IMR-90 (cell line): ENCODE measurements around the gene PTPN4. TPM values are rescaled to one million over a fixed set of nuclear protein-coding genes. Genes with fewer than 3 reads are reported as not detected.

ENCODE experiments used
- ATAC-seq: fragments of 200-7000 bp; cut with Tn5 transposase; 2 replicates; pipeline ENCODE4 v1.9.1; 2020; ENCODE audit warnings: low read depth, mild to moderate bottlenecking, moderate library complexity
- BruUV-seq: library from RNA; stranded (reverse); fragments of 400-500 nt; replicated peaks from 2 replicates; lab custom pipeline; 2021; lab: Mats Ljungman, UMichigan
- CTCF ChIA-PET: fragments of 300-600 bp; formaldehyde crosslinking; extraction: SDS; loops from one replicate; lab custom pipeline; 2021; ENCODE audit warnings: antibody characterized with exemption; lab: Yijun Ruan, JAX
- POLR2A ChIA-PET: fragments of 300-600 bp; sonication (Branson Sonifier 250); formaldehyde crosslinking; loops from one replicate; lab custom pipeline; 2022; ENCODE audit warnings: antibody characterized with exemption; ENCODE audit not compliant: unreplicated experiment; lab: Charles Lee
- DNase-seq: peaks from one replicate; pipeline ENCODE4 v3.0.0; 2013
- H2AFZ ChIP-seq: replicated peaks from 2 replicates; pipeline ENCODE3; 2013; ENCODE audit warnings: low read length, mild to moderate bottlenecking; ENCODE audit not compliant: poor library complexity
- H2AK5ac ChIP-seq: 2 replicates; pipeline ENCODE4 v1.6.1; 2013; ENCODE audit warnings: low read depth, low read length, inconsistent platforms
- H2AK9ac ChIP-seq: replicated peaks from 2 replicates; pipeline ENCODE3; 2013; ENCODE audit warnings: mild to moderate bottlenecking, low read depth, low read length, moderate library complexity; ENCODE audit not compliant: poor library complexity
- H2BK120ac ChIP-seq: 2 replicates; pipeline ENCODE4 v1.6.1; 2013; ENCODE audit warnings: low read depth, low read length, inconsistent platforms
- H2BK15ac ChIP-seq: 3 replicates; pipeline ENCODE4 v1.6.1; 2013; ENCODE audit warnings: low read depth, low read length, inconsistent platforms
- H2BK20ac ChIP-seq: 2 replicates; pipeline ENCODE4 v1.6.1; 2013; ENCODE audit warnings: low read depth, mild to moderate bottlenecking, inconsistent platforms, low read length, moderate library complexity
- H2BK5ac ChIP-seq: 2 replicates; pipeline ENCODE4 v1.6.1; 2013; ENCODE audit warnings: mild to moderate bottlenecking, low read depth, low read length, inconsistent platforms; ENCODE audit not compliant: poor library complexity, severe bottlenecking
- H3K14ac ChIP-seq: replicated peaks from 2 replicates; pipeline ENCODE4 v1.6.1; 2013; ENCODE audit warnings: low read depth, low read length, inconsistent platforms
- H3K18ac ChIP-seq: 2 replicates; pipeline ENCODE4 v1.6.1; 2013; ENCODE audit warnings: low read depth, low read length, control low read depth
- H3K23ac ChIP-seq: 2 replicates; pipeline ENCODE4 v1.6.1; 2013; ENCODE audit warnings: low read depth, low read length, inconsistent platforms
- H3K27ac ChIP-seq: 2 replicates; pipeline ENCODE4 v1.5.1; 2013; ENCODE audit warnings: mild to moderate bottlenecking, control low read depth, low read length; ENCODE audit not compliant: insufficient read depth
- H3K27me3 ChIP-seq: 2 replicates; pipeline ENCODE4 v1.6.1; 2013; ENCODE audit warnings: low read length; ENCODE audit not compliant: control insufficient read depth, insufficient read depth
- H3K36me3 ChIP-seq: 2 replicates; pipeline ENCODE4 v1.6.1; 2013; ENCODE audit warnings: low read length, mixed read lengths; ENCODE audit not compliant: control insufficient read depth, insufficient read depth
- H3K4ac ChIP-seq: 2 replicates; pipeline ENCODE4 v1.6.1; 2013; ENCODE audit warnings: low read depth, low read length, inconsistent platforms
- H3K4me1 ChIP-seq: 2 replicates; pipeline ENCODE4 v1.6.1; 2013; ENCODE audit warnings: low read length, mixed read lengths; ENCODE audit not compliant: control insufficient read depth, insufficient read depth
- H3K4me2 ChIP-seq: 2 replicates; pipeline ENCODE4 v1.6.1; 2013; ENCODE audit warnings: low read depth, mild to moderate bottlenecking, control low read depth, low read length, moderate library complexity
- H3K4me3 ChIP-seq: 2 replicates; pipeline ENCODE4 v1.5.1; 2013; ENCODE audit warnings: low read depth, mild to moderate bottlenecking, control low read depth, low read length, moderate library complexity; ENCODE audit not compliant: insufficient read depth
- H3K56ac ChIP-seq: 2 replicates; pipeline ENCODE4 v1.6.1; 2013; ENCODE audit warnings: low read length, inconsistent platforms; ENCODE audit not compliant: insufficient read depth; ENCODE audit errors: extremely low read depth
- H3K79me1 ChIP-seq, 2 experiments: 2 replicates each; pipeline ENCODE4 v1.6.1; 2013; ENCODE audit warnings: low read length in 2 of 2, inconsistent platforms in 1 of 2, low read depth in 1 of 2
- H3K9ac ChIP-seq: 2 replicates; pipeline ENCODE4 v1.6.1; 2013; ENCODE audit warnings: low read depth, low read length, control low read depth
- H3K9me1 ChIP-seq: 2 replicates; pipeline ENCODE4 v1.6.1; 2013; ENCODE audit warnings: low read length, inconsistent platforms; ENCODE audit not compliant: insufficient read depth
- H3K9me3 ChIP-seq: 2 replicates; pipeline ENCODE4 v1.6.1; 2013; ENCODE audit warnings: low read length; ENCODE audit not compliant: control insufficient read depth, insufficient read depth
- H4K20me1 ChIP-seq: 2 replicates; pipeline ENCODE4 v1.6.1; 2013; ENCODE audit warnings: low read length, inconsistent platforms; ENCODE audit not compliant: insufficient read depth
- H4K5ac ChIP-seq: 2 replicates; pipeline ENCODE4 v1.6.1; 2013; ENCODE audit warnings: mild to moderate bottlenecking, low read depth, low read length, control low read depth
- H4K8ac ChIP-seq, 2 experiments: 2 replicates each; pipeline ENCODE4 v1.6.1; 2013; ENCODE audit warnings: low read depth in 2 of 2, low read length in 2 of 2, control low read depth in 1 of 2, inconsistent platforms in 1 of 2
- H4K91ac ChIP-seq: 2 replicates; pipeline ENCODE4 v1.6.1; 2013; ENCODE audit warnings: low read depth, low read length, inconsistent platforms; ENCODE audit not compliant: insufficient read depth
- BHLHE40 ChIP-seq: fragments of 150-350 bp; IDR thresholded peaks from 2 replicates; pipeline ENCODE4 v1.6.1; 2016; ENCODE audit warnings: mild to moderate bottlenecking, low read depth, low read length
- CEBPB ChIP-seq: IDR thresholded peaks from 2 replicates; pipeline ENCODE4 v1.6.1; 2012; ENCODE audit warnings: low read depth, low read length, improper control_type of control experiment
- CTCF ChIP-seq: conservative IDR thresholded peaks from 2 replicates; pipeline ENCODE4 v1.5.1; 2012; ENCODE audit warnings: mild to moderate bottlenecking, low read depth, low read length, improper control_type of control experiment
- ELK1 ChIP-seq: fragments of 150-350 bp; IDR thresholded peaks from 2 replicates; pipeline ENCODE4 v1.6.1; 2016; ENCODE audit warnings: low read depth, mild to moderate bottlenecking, low read length, moderate library complexity, borderline replicate concordance
- FOS ChIP-seq: fragments of 150-350 bp; IDR thresholded peaks from 2 replicates; pipeline ENCODE4 v1.6.1; 2016; ENCODE audit warnings: low read depth, low read length
- MAZ ChIP-seq: IDR thresholded peaks from 2 replicates; pipeline ENCODE4 v1.6.1; 2012; ENCODE audit warnings: low read depth, mild to moderate bottlenecking, low read length, improper control_type of control experiment, moderate library complexity, borderline replicate concordance
- MXI1 ChIP-seq: IDR thresholded peaks from 2 replicates; pipeline ENCODE4 v1.6.1; 2012; ENCODE audit warnings: low read depth, mild to moderate bottlenecking, low read length, moderate library complexity, borderline replicate concordance
- POLR2A ChIP-seq: IDR thresholded peaks from 2 replicates; pipeline ENCODE4 v1.6.1; 2012; ENCODE audit warnings: mild to moderate bottlenecking, low read depth, low read length
- RCOR1 ChIP-seq: IDR thresholded peaks from 2 replicates; pipeline ENCODE4 v1.6.1; 2012; ENCODE audit warnings: mild to moderate bottlenecking, low read length, improper control_type of control experiment; ENCODE audit not compliant: insufficient replicate concordance
- RFX5 ChIP-seq: IDR thresholded peaks from 2 replicates; pipeline ENCODE4 v1.8.0; 2012; ENCODE audit warnings: low read depth, mild to moderate bottlenecking, low read length, moderate library complexity
- SMC3 ChIP-seq: fragments of 150-350 bp; IDR thresholded peaks from 2 replicates; pipeline ENCODE4 v1.6.1; 2016; ENCODE audit warnings: low read depth, mild to moderate bottlenecking, antibody characterized with exemption, low read length, moderate library complexity
- USF2 ChIP-seq: fragments of 150-350 bp; IDR thresholded peaks from 2 replicates; pipeline ENCODE4 v1.6.1; 2017; ENCODE audit warnings: mild to moderate bottlenecking, antibody characterized with exemption, low read length, low read depth
- WGBS, 2 experiments: methylation state at CpG; one replicate each; pipeline versions ENCODE4 v1.1.5 to v1.1.7; 2013; ENCODE audit warnings: missing lambda C conversion rate in 2 of 2; ENCODE audit not compliant: insufficient read length in 1 of 2; ENCODE audit errors: extremely low coverage in 2 of 2; 5-methylcytosine and 5-hydroxymethylcytosine counted together
- dilution Hi-C: fragments of 300-500 bp; cut with HindIII; formaldehyde crosslinking; loops from one replicate; pipeline ENCODE4 v1.14.3; 2018; ENCODE audit warnings: low sequenced_read_pairs; ENCODE audit not compliant: unreplicated experiment
- in situ Hi-C: fragments of 300-500 bp; cut with MboI; formaldehyde crosslinking; loops from 3 replicates; pipeline ENCODE4 v1.14.3; 2019; ENCODE audit warnings: low sequenced_read_pairs, inconsistent platforms, mixed read lengths
- intact Hi-C: fragments of 100-400 bp; cut with micrococcal nuclease; formaldehyde crosslinking; loops from 2 replicates; pipeline ENCODE4 v1.10.0; 2022
- polyA plus RNA-seq, 3 experiments: library from polyadenylated mRNA; depleted of rRNA; stranded (reverse); fragments of >200 nt; gene quantifications; 2 replicates each; pipeline ENCODE4 v1.2.3, GENCODE V29; 2012; ENCODE audit warnings: low replicate concordance in 1 of 3
- total RNA-seq: library from RNA; depleted of rRNA; stranded (reverse); fragments of >200 nt; gene quantifications from 2 replicates; pipeline ENCODE4 v1.2.3, GENCODE V29; 2012

Gene PTPN4
- total and polyA plus RNA-seq, 2 of the 4 experiments (the other 2 are of a cell fraction) = 2.9 to 19.2 TPM

- Histone ChIP-seq H2AFZ (no peak overlapping the region), H2AK5ac (no peak overlapping the region), H3K56ac (no peak overlapping the region), H3K27me3 (no peaks in the 10 kb centered on the region), H4K91ac (no peak overlapping the region), H3K27ac (no peak overlapping the region), H3K4me3 (no peak overlapping the region), H2BK120ac (no peak overlapping the region), H3K79me1 (peaks cover 2 to 19% of the 10 kb centered on the region in 2 experiments; a peak in 3 of 4 replicates), H3K36me3 (no peaks in the 10 kb centered on the region), H3K9me1 (no peaks in the 10 kb centered on the region), H3K14ac (no peak overlapping the region), H3K9ac (no peak overlapping the region), H3K18ac (no peak overlapping the region), H3K4me1 (no peaks in the 10 kb centered on the region), H3K4ac (no peak overlapping the region), H2BK15ac (no peak overlapping the region), H3K23ac (no peak overlapping the region), H2AK9ac (no peak overlapping the region), H4K5ac (no peak overlapping the region), H2BK5ac (no peak overlapping the region), H2BK20ac (no peak overlapping the region), H3K4me2 (no peak overlapping the region), H4K8ac (no peak overlapping the region), H3K9me3 (no peaks in the 10 kb centered on the region), H4K20me1 (no peaks in the 10 kb centered on the region)
- no TSS peak for BruUV-seq
- TF ChIP-seq CTCF = no peak
- no peak for TF ChIP-seq USF2
- TF ChIP-seq BHLHE40 = no peak
- no peak for TF ChIP-seq RCOR1
- TF ChIP-seq ELK1 = no peak
- no peak for TF ChIP-seq MAZ
- TF ChIP-seq SMC3 = no peak
- TF ChIP-seq CEBPB = no peak
- no peak for TF ChIP-seq RFX5
- no peak for TF ChIP-seq POLR2A
- no peak for TF ChIP-seq FOS
- TF ChIP-seq MXI1 = no peak
- DNase-seq = no peak
- WGBS, 2 experiments = 100% methylated on average over 2 of the region's 4 CpGs; no CpG with 5 or more reads in 1 of the 2 experiments
- intact Hi-C loops (loop anchor here (5.0 kb wide), 1 partner anchor 37 kb away; no protein-coding TSS in a partner anchor), dilution Hi-C loops (no loop called here), in situ Hi-C loops (no loop called here)
- ChIA-PET CTCF (interaction anchor here (0.7 kb wide), 2 partner anchors 342 to 380 kb away, joined by 3 read pairs; no protein-coding TSS in a partner anchor), POLR2A (no interaction called here)
- no peak for ATAC-seq
Measured at GRCh38 chr2:119764832-119765231, 5.1 kb downstream of the PTPN4 start.
